Stimulated activated CD4-positive, alpha-beta T cell treated with anti-CD3 and anti-CD28 coated beads, Interleukin-15, amount 100 ng/mL, for 48 hours (primary cell): ENCODE data around the gene MIA3.
"Not testable (repeated sequence)": the region's sequence is repeated elsewhere in the genome, so short reads cannot be mapped to it uniquely, and the experiment has no call there.

Experiments
- DNase-seq, 2 donors: peaks; one replicate each; pipeline ENCODE4 v3.0.0-alpha.2; 2020; ENCODE audit warnings: low read depth in 2 of 2

Gene MIA3

GRCh38 chr1:222663431-222663934 lies 45.6 kb downstream of the MIA3 start:
- DNase-seq: no peak

GRCh38 chr1:222665964-222666363 lies 48.1 kb downstream of the MIA3 start:
- no peak for DNase-seq

DNA sequence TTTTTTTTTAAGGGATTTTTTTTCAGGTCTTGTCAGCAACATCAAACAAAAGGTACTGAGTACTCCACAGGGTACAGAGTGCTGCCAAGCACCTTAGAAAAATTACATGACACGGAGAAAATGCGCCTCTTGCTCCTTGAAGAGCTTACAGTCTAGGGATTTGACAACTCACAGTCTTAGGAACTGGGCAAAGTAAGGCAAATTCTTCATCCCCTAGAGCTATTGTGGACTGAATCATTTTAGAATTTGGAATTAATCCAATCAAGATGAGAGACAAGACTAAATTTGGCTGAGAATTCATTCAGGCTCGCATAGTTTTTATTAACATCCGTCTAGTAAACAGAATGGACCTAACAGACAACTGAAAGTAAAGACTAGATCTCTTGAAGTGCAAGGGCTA lies 50.3 kb downstream of the MIA3 start:
- not testable (repeated sequence) for DNase-seq

GRCh38 chr1:222669107-222669506 lies 51.2 kb downstream of the MIA3 start:
- DNase-seq: not testable (repeated sequence)

DNA sequence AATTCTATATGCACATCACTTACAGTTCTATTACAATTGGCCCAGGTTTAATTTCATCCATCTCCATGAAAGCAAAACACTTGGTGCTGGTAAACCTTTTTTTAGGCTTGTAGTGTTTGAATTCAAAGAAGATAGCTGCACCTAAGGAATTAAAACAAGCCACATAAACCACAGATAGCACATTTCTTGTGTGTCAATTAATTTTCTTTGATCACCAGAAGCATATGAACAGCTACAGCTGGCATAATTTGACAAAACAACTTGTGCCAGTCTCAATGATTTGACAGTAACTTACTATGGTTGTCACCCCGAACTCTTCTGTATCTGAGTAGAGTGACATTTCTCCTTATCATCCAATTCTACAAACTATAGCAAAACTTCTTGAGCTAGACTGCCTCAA lies 52.2 kb downstream of the MIA3 start:
- no peak for DNase-seq

GRCh38 chr1:222680080-222680479 lies 62.2 kb downstream of the MIA3 start:
- no peak for DNase-seq

DNA sequence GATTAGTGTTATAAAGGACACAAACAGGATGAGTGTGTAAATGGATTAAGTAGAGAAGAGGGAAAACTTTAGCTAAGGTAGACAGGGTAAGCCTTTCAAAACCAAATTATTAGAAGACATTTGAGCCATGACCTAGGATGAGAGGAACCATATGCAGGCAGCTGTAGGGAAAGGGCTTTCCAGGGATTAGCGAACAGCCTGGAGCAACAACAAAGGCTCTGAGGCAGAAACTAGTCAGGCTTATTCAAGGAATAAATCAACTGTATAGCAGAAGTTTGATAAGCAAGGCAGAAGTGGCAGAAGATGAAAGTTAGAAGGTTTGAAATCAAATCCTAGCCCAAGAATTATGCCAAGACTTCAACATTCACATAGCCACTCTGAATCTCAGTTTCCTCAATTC lies 73.1 kb downstream of the MIA3 start:
- no peak for DNase-seq

DNA sequence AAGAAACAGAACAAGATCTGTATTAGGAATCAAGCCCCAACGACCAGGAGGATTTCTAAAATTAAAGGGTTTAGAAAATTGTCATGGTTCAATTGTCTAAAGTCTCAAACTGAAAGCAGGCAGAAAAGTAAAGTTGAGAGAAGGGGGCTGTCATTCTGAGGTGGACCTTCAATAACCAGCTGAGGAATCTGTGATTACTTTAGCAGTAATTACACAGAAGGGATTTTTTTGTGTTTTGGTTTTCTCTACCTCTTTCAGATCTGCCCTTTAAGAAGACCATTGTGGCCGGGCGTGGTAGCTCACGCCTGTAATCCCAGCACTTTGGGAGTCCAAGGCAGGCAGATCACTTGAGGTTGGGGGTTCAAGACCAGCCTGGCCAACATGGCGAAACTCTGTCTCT lies 77.0 kb downstream of the MIA3 start:
- no peak for DNase-seq

- DNase-seq: no peak
Measured at GRCh38 chr1:222696741-222697140, 78.8 kb downstream of the MIA3 start.

DNA sequence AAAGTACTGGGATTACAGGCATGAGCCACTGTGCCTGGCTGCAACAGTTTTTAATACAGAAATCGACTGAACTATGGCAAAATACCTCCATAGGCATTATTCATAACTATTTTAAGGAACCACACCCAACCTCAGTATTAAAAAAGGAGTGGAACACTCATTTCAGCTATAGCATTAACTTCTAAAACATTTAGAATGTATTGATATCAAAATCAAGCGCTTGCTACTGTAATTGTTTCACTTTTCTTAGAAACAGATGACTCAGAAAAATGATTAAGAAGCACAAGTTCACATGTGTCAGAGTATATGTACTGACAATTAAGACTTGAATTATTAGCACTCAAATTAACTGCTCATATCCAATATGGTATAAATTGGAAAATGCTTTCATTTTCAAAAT lies 79.3 kb downstream of the MIA3 start:
- DNase-seq: no peak

DNA sequence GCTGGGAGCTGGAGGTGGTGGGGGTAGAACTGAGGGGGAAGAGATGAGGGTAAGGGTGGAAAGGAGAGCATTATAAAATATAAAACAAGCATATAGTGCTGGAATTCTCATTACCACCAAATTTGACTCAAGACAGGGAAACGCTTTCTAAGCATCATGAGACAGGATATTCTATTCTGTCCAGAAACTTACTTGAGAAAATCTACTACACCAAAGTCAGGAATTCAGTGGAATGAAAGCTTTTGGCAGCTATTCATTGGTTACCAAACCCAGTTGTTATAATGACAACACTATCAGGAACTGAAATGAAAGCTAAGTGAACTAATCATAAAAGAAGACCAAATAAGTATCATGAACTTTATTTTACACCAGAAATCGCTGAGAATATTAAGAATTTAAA lies 79.9 kb downstream of the MIA3 start:
- DNase-seq: no peak

DNA sequence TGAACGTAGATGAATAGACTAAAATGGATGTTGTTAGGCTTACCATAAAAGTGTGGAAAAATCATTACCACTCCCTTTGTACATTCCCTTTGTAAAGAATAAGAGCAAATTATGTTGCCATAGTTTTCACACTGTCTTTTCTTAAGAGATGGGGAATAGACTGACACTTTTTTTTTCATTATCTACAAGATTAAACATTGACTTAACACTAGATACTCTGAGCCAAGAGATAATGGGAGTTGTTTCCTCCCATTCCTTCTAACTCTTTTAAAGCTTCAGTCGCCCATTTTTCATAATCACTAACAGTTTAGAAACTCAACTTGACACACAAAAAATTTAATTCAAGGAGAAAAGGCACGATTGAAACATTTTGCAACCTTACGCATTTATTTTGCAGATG lies 84.3 kb downstream of the MIA3 start:
- DNase-seq: no peak

- DNase-seq: no peak
Measured at GRCh38 chr1:222704260-222704659, 86.4 kb downstream of the MIA3 start.

DNA sequence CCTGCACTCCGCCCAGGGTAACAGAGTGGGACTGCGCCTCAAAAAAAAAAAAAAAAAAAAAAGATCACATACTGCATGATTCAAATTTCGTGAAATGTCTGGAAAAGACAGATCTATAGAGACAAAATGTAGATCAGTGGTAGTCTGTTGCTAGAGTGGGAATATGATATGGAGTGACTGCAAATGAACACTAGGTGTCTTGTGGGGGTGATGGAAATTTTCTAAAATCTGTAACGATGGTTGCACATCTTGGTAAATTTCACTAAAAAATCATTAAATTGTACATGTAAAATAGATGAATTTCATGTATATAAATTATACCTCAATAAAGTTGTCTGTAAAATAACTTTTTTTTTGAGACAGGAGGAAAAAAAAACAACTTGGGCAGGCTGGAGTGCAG lies 88.9 kb downstream of the MIA3 start:
- no peak for DNase-seq

GRCh38 chr1:222709700-222710153 lies 91.8 kb downstream of the MIA3 start:
- DNase-seq: no peak

DNA sequence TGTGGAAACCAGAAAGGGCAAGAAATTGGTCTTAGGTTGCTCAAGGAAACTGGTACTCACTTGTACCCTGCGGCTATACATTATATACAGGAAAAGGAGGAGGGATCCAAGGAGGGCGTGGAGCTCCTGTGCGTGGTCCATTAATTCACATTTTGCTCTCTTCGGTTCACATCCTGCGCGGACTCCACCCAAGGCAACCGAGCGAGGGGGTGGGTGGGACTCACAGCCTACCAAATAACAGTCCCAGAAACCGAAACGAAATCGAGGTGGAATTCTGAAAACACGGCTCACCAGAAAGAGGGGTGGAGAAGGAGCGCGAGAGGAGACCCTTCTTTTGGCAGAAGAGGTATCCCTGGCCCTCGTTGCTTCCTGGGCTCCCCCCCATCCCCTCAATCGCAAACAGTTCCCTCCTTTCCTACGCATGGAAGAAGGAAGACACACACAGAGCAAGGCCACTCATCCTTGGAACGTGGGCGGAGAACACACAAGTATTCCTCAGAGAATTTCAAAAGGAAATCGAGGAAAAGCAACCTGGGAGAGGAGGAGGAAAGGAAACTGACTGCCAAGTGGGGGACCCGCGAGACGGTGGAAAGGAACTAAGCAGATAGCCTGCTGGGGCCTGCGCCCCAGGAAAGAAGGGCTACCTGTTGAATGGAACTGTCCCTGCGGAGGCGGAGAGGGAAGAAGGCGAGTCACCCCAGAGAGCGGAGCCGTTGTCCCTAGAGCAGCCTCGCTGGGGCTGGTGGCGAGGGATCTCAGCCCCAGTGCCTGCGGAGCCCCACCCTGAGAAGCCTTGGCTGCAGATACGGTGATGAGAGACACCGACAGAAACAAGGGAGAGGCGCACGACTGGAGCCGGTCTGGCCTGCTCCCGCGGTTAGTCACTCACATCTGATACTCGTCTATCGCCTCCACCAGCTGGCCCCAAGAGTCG lies 93.7 kb downstream of the MIA3 start:
- peak in 1 of 2 donors; percentile 33 for DNase-seq

DNA sequence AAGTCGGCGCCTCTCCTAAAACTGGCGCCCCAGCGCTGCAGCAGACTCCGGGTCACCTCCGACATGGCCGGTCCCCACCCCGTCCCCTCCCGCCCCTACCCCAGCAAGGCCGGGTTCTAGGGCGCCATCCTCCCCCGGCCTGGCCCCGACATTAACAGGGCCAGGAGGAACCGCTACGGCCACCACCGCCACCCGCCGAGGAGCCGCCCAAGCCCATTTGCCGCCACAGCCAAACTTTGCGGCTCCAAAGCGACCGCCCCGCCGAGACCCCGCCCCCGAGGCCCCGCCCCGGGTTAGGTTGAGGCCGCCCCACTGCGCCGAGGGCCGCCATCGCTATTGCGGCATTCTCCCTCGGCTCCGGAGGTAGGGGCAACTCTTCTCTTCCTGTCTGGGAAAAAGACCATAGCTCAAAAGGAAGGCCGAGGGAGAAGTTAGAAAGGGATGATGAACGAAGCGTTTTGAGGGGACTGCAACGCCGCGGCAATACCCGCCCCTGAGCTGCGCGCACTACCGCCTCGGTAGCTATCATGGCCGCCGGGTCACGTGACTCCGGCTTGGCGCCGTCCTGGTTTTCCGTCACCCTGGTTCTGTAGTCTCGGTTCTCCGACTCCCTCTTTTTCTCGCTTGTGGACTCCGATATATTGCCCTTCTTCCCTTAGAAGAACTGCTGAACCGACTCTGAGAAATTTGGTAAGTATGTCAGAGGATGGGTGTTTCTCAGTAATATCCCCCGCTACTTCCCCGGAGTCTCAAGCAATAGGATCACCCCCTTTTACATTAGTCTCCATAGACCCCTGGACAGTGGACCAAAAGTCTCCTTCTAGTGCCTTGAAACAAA lies 94.6 kb downstream of the MIA3 start, which contains the start of the genes AIDA and BROX:
AIDA (minus strand) TSS at position 239 of the 838 bp plus-strand sequence; CDS start at position 65, 174 bp downstream.
BROX (plus strand) TSS at position 312 of the 838 bp plus-strand sequence. CDS start 3,136 bp downstream, outside the sequence.
- DNase-seq: peak; percentile 87 to 92

DNA sequence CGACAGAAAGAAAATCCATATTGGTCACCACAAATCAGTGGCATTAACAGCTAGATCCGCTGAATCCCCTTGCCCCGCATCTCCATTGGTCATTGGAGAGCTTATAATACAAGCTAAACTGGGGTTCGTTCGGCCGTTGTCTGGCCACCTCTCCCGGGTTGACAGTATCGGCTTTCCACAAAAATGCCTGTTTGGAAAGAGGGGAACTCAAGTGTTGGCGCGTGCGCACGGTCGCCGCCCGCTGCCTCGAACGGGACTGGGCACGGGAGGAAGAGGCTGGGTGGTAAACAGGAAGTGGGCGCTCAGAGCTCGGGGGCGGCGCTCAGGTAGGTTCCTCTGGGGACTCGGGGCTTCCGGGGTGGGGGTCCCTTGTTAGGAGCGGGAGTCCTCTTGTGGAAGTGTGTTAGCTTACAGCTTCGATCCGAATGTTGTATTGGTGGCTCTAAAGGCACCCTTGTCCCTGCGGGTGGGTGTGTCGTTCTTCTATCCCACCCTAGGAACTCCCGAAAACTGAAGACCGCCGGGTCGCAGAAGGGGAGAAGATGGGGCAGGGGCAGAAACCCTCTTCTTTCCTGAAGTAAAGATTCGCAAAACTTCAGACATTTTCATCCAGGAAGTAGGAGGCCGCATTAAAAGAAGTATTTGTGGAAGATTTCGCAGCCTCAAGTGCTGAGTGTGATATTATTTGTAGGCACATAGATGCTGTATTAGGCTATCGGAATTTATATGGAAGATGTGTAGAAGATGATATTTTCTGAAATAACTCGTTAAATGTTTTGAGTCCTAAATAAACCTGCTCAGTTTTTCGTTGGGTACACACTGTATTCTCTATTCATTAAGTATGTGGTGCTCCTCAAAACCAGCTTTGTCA lies 95.4 kb downstream of the MIA3 start:
- DNase-seq: peak; percentile 81

DNA sequence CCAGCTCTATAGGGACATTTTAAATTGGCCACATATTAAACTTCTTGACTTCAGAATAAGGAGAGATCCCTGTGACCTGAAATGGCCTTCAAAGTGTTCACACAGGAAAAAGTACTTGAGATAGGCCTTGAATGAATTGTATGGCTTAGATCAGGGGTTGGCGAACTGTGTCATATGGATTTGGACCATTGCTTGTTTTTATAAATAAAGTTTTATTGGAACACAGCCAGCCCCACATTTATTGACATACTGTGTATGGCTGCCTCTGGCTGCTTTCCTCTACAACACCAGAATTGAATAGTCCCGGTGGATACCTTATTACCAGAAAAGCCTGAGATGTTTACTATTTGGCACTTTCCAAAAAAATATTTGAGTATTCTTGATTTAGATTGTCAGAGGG lies 98.5 kb downstream of the MIA3 start:
- no peak for DNase-seq
